ENCODE measurements around the gene MIP. TPM values are rescaled to one million over a fixed set of nuclear protein-coding genes. Genes with fewer than 3 reads are reported as not detected.

MIP gene
- total RNA-seq, 4 donors from 2014 or later: 0.09 TPM; not detected in 3

- intact Hi-C loops (cut with DNase I): no loop called here
- Histone ChIP-seq H3K27ac (no peak overlapping the region), H3K4me3 (no peak overlapping the region), H3K9me3 (no peaks in the 10 kb centered on the region), H3K27me3 (no peaks in the 10 kb centered on the region), H3K36me3 (peaks cover 0 to 5% (median 0%) of the 10 kb centered on the region in 3 donors), H3K4me1 (no peaks in the 10 kb centered on the region)
- TF ChIP-seq POLR2A (IDR thresholded peaks at IDR 0.05): no peak
- TF ChIP-seq, protein P1, sequence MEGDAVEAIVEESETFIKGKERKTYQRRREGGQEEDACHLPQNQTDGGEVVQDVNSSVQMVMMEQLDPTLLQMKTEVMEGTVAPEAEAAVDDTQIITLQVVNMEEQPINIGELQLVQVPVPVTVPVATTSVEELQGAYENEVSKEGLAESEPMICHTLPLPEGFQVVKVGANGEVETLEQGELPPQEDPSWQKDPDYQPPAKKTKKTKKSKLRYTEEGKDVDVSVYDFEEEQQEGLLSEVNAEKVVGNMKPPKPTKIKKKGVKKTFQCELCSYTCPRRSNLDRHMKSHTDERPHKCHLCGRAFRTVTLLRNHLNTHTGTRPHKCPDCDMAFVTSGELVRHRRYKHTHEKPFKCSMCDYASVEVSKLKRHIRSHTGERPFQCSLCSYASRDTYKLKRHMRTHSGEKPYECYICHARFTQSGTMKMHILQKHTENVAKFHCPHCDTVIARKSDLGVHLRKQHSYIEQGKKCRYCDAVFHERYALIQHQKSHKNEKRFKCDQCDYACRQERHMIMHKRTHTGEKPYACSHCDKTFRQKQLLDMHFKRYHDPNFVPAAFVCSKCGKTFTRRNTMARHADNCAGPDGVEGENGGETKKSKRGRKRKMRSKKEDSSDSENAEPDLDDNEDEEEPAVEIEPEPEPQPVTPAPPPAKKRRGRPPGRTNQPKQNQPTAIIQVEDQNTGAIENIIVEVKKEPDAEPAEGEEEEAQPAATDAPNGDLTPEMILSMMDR (IDR thresholded peaks at IDR 0.05): no peak
- no peak for DNase-seq
- WGBS, 2 donors: 90 to 91% methylated on average over 7 of the region's 7 CpGs
Measured at GRCh38 chr12:56479625-56480024, 25.2 kb upstream of the MIP start.

DNA sequence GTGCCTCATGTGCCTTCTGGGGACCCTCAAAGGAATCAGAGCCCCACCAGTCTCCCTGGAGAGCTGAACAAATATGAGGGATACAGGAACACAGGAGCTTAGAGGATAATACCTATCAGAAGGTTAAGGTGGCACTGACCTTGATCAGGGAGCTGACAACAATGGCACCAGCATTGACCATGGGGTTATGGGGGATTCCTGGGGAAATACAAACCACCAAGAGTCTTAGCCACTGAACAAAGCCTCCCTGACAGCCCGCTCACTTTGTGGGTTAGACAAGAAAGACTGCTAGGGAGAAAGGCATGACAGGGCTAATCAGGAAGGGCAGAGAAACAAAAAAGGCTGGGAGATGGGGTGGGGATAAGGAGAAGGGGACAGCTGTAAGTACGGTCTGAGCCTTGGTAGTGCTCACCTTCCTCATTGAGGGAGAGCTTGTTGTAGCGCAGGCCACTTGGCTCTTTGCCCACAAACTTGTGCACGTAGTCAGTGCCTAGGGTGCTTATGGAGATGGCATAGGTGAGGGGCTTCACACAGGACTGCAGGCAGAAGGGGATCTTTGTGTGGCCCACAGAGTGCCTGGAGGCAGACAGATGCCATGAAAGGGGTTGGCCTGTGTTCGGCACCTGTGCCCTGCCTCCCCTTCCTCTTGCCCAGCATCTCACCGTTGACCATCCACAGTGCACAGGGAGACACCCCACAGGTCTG lies 23.2 kb upstream of the MIP start:
- Histone ChIP-seq H3K27ac (no peak overlapping the region), H3K36me3 (peaks cover 0 to 19% (median 0%) of the 10 kb centered on the region in 3 donors), H3K9me3 (no peaks in the 10 kb centered on the region), H3K4me1 (no peaks in the 10 kb centered on the region), H3K27me3 (no peaks in the 10 kb centered on the region), H3K4me3 (no peak overlapping the region)
- WGBS, 2 donors: 82 to 85% methylated on average over 6 of the region's 6 CpGs
- TF ChIP-seq POLR2A (IDR thresholded peaks at IDR 0.05): no peak
- TF ChIP-seq, protein P1 (IDR thresholded peaks at IDR 0.05): no peak
- no peak for DNase-seq
- intact Hi-C loops (cut with DNase I): no loop called here

- Histone ChIP-seq H3K9me3 (no peaks in the 10 kb centered on the region), H3K27me3 (no peaks in the 10 kb centered on the region), H3K36me3 (peaks cover 0 to 26% (median 0%) of the 10 kb centered on the region in 3 donors), H3K27ac (no peak overlapping the region), H3K4me1 (no peaks in the 10 kb centered on the region), H3K4me3 (no peak overlapping the region)
- intact Hi-C loops (cut with DNase I): no loop called here
- DNase-seq: no peak
- WGBS, 2 donors: no CpG with 5 or more reads among the region's 1 CpG
- TF ChIP-seq POLR2A (IDR thresholded peaks at IDR 0.05): no peak
- TF ChIP-seq, protein P1 (IDR thresholded peaks at IDR 0.05): no peak
Measured at GRCh38 chr12:56476972-56477432, 22.5 kb upstream of the MIP start.

DNA sequence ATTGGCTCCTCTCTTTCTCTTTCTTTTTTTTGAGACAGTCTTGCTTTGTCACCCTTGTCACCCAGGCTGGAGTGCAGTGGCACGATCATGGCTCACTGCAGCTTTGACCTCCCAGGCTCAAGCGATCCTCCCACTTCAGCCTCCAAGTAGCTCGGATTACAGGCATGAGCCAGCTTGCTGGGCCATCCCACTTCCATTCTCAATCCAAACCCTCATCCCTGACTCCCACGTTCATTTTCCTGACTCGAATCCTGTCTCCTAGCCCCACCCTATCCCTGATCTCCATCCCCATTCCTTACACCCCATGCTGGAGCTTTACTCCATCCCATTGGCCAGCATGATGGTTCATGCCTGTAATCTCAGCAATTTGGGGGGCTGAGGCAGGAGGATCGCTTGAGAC lies 21.7 kb upstream of the MIP start:
- Histone ChIP-seq H3K27me3 (no peaks in the 10 kb centered on the region), H3K36me3 (peaks cover 0 to 31% (median 0%) of the 10 kb centered on the region in 3 donors), H3K4me1 (peaks cover 0 to 2% (median 0%) of the 10 kb centered on the region in 3 donors), H3K9me3 (no peaks in the 10 kb centered on the region), H3K4me3 (no peak overlapping the region), H3K27ac (no peak overlapping the region)
- TF ChIP-seq, protein P1 (IDR thresholded peaks at IDR 0.05): no peak
- TF ChIP-seq POLR2A (IDR thresholded peaks at IDR 0.05): no peak
- DNase-seq: no peak
- intact Hi-C loops (cut with DNase I): no loop called here
- WGBS, 2 donors: 75 to 76% methylated on average over 6 of the region's 6 CpGs

DNA sequence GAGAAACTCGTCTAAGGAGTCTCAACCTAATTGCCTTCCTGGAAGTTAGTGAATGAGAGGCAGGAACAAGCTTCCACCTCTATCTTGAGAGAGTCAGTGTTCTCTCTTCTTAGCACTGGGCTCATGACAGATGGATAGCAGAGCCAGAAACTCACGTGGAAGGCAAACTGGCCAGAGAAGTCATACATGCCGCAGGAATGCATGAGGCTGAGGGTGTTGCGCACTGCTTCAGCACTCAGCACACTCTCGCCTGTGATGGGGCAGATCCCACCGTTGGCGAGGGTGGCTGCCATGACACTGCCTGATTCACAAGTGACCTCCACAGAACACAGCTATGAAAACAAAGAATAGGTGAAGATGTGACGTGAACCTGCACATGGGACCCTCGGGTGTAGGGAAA lies 19.9 kb upstream of the MIP start:
- peaks cover 0 to 43% (median 0%) of the 10 kb centered on the region in 3 donors for H3K36me3 ChIP-seq
- intact Hi-C loops (cut with DNase I): no loop called here

More for the DNA sequence above, 19.9 kb upstream of the MIP start:
- WGBS, 2 donors: 91 to 96% methylated on average over 4 to 9 of the region's 9 CpGs
- no peak for DNase-seq
- Histone ChIP-seq H3K27me3 (no peaks in the 10 kb centered on the region), H3K9me3 (no peaks in the 10 kb centered on the region), H3K4me1 (peaks cover 3 to 19% (median 6%) of the 10 kb centered on the region in 3 donors), H3K27ac (no peak overlapping the region), H3K4me3 (no peak overlapping the region)
- TF ChIP-seq POLR2A (IDR thresholded peaks at IDR 0.05): no peak
- TF ChIP-seq, protein P1 (IDR thresholded peaks at IDR 0.05): no peak
